ENCODE measurements around the gene SETD7.

GRCh38 chr4:139554893-139555704 lies 920 bp downstream of the SETD7 start:
- TF ChIP-seq CTCF (conservative IDR thresholded peaks at IDR 0.05 in 1 of 2, IDR thresholded peaks at IDR 0.05 in 1 of 2; ENCODE audit: low read depth in 1 of 2, low read length in 2 of 2) = no peak
- TF ChIP-seq EZH2 (IDR thresholded peaks at IDR 0.05; ENCODE audit: low read length, missing control alignments) = no peak

Data from fibroblast of lung (primary cell).